MCF 10A (cell line): ENCODE results near the gene NECAB2. TPM values are rescaled to one million over a fixed set of nuclear protein-coding genes. Genes with fewer than 3 reads are reported as not detected.

Source experiments
- BruUV-seq: library from RNA; stranded (reverse); fragments of 400-500 nt; replicated peaks from 2 replicates; lab custom pipeline; 2021; lab: Mats Ljungman, UMichigan
- CTCF ChIA-PET: fragments of 300-600 bp; sonication (Branson Sonifier 250); formaldehyde crosslinking; extraction: SDS; loops from one replicate; lab custom pipeline; 2021; ENCODE audit warnings: antibody characterized with exemption, inconsistent platforms; lab: Yijun Ruan, JAX
- POLR2A ChIA-PET: fragments of 300-600, 350-650 bp; sonication (Branson Sonifier 250); formaldehyde crosslinking; extraction: SDS; loops from one replicate; lab custom pipeline; 2020; ENCODE audit warnings: antibody characterized with exemption, inconsistent platforms; lab: Yijun Ruan, JAX
- DNase-seq: peaks from one replicate; pipeline ENCODE4 v3.0.0-alpha.2; 2018; ENCODE audit not compliant: unreplicated experiment
- H3K27ac Mint-ChIP-seq: one replicate; pipeline ENCODE4 v1.8.0; 2022; ENCODE audit warnings: mild to moderate bottlenecking, low read depth, mixed read lengths; ENCODE audit not compliant: unreplicated experiment
- H3K27me3 Mint-ChIP-seq: one replicate; pipeline ENCODE4 v1.8.0; 2022; ENCODE audit warnings: mixed read lengths; ENCODE audit not compliant: insufficient read depth, unreplicated experiment
- H3K36me3 Mint-ChIP-seq: one replicate; pipeline ENCODE4 v1.8.0; 2022; ENCODE audit warnings: mild to moderate bottlenecking, moderate library complexity, mixed read lengths; ENCODE audit not compliant: insufficient read depth, unreplicated experiment
- H3K4me1 Mint-ChIP-seq: one replicate; pipeline ENCODE4 v1.8.0; 2022; ENCODE audit warnings: mixed read lengths; ENCODE audit not compliant: insufficient read depth, unreplicated experiment
- H3K4me3 Mint-ChIP-seq: one replicate; pipeline ENCODE4 v1.8.0; 2022; ENCODE audit warnings: mild to moderate bottlenecking, moderate library complexity, mixed read lengths; ENCODE audit not compliant: unreplicated experiment
- H3K9me3 Mint-ChIP-seq: one replicate; pipeline ENCODE4 v1.8.0; 2022; ENCODE audit warnings: mixed read lengths; ENCODE audit not compliant: unreplicated experiment
- CTCF ChIP-seq: fragments of 200-600 bp; IDR thresholded peaks from one replicate; pipeline ENCODE4 v1.8.0; 2022; ENCODE audit warnings: antibody characterized with exemption, mild to moderate bottlenecking; ENCODE audit not compliant: unreplicated experiment
- intact Hi-C: fragments of 100-400 bp; cut with micrococcal nuclease; formaldehyde crosslinking; loops from 2 replicates; pipeline ENCODE4 v1.14.1; 2022
- total RNA-seq: library from RNA; stranded (reverse); gene quantifications from 2 replicates; pipeline ENCODE4 v1.2.3, GENCODE V29; 2022

Gene NECAB2
- total RNA-seq, 1 experiment from 2014 or later: 2.3 TPM

- Mint-ChIP-seq H3K4me3 (no peak overlapping the region), H3K4me1 (peaks cover 5% of the 10 kb centered on the region), H3K27me3 (no peaks in the 10 kb centered on the region), H3K36me3 (peaks cover 21% of the 10 kb centered on the region), H3K9me3 (no peaks in the 10 kb centered on the region), H3K27ac (no peak overlapping the region)
- no peak for TF ChIP-seq CTCF
- POLR2A ChIA-PET: no interaction called here
- intact Hi-C loops: no loop called here
- BruUV-seq: no TSS peak
- DNase-seq: no peak
- CTCF ChIA-PET: interaction anchor here (0.5 to 4.1 kb wide), 7 partner anchors 12 to 381 kb away, joined by 3 to 15 read pairs (median 4); no protein-coding TSS in a partner anchor
These were observed 43.4 kb upstream of the NECAB2 start for GRCh38 chr16:83924686-83925085.

- intact Hi-C loops: no loop called here
- Mint-ChIP-seq H3K36me3 (peaks cover 21% of the 10 kb centered on the region), H3K27me3 (no peaks in the 10 kb centered on the region), H3K9me3 (no peaks in the 10 kb centered on the region), H3K4me3 (no peak overlapping the region), H3K4me1 (peaks cover 5% of the 10 kb centered on the region), H3K27ac (no peak overlapping the region)
- BruUV-seq: no TSS peak
- DNase-seq: no peak
- POLR2A ChIA-PET: interaction anchor here (0.6 to 5.2 kb wide), 2 partner anchors 28 to 242 kb away, joined by 3 to 58 read pairs; partner anchors contain the start of gene OSGIN1
- CTCF ChIA-PET: interaction anchor here (0.8 to 5.3 kb wide), 9 partner anchors 11 to 143 kb away, joined by 3 to 71 read pairs (median 6); partner anchors contain the start of gene OSGIN1
- TF ChIP-seq CTCF: no peak
These were observed 42.7 kb upstream of the NECAB2 start for GRCh38 chr16:83925095-83925905.

GRCh38 chr16:83925957-83926725 lies 41.9 kb upstream of the NECAB2 start:
- no peak for DNase-seq
- H3K9me3 Mint-ChIP-seq: no peaks in the 10 kb centered on the region
- peaks cover 5% of the 10 kb centered on the region for H3K4me1 Mint-ChIP-seq
- ChIA-PET POLR2A (interaction anchor here (0.6 to 5.2 kb wide), 7 partner anchors 11 to 241 kb away, joined by 3 to 58 read pairs (median 3); partner anchors contain the start of gene OSGIN1), CTCF (interaction anchor here (0.6 to 5.3 kb wide), 20 partner anchors 11 to 162 kb away, joined by 3 to 71 read pairs (median 5); partner anchors contain the start of genes HSBP1 and OSGIN1)
- H3K4me3 Mint-ChIP-seq: peak overlapping the region; percentile 62
- no peaks in the 10 kb centered on the region for H3K27me3 Mint-ChIP-seq
- H3K27ac Mint-ChIP-seq: no peak overlapping the region
- BruUV-seq: no TSS peak
- H3K36me3 Mint-ChIP-seq: peaks cover 17% of the 10 kb centered on the region
- TF ChIP-seq CTCF: no peak
- intact Hi-C loops: loop anchor here (1.0 kb wide), 3 partner anchors 27 to 139 kb away; partner anchors contain the start of gene OSGIN1
